CD4-positive, alpha-beta T cell treated with Interleukin-6 at 100 ng/mL for 8 hours (primary cell): ENCODE data around the gene ARHGAP25.
A peak's percentile ranks its signal among the peaks of the same experiment; 100 is the strongest.

Experiments
- DNase-seq: peaks from one replicate; pipeline ENCODE4 v3.0.0-alpha.2; 2020; ENCODE audit warnings: mixed read lengths, low spot score

Gene ARHGAP25

GRCh38 chr2:68717305-68717661 is 17.3 kb upstream of the ARHGAP25 start:
- DNase-seq, result peak; percentile 67

GRCh38 chr2:68719912-68720311 is 14.7 kb upstream of the ARHGAP25 start:
- peak; percentile 60 for DNase-seq

- no peak for DNase-seq
Measured at GRCh38 chr2:68720665-68721064, 13.9 kb upstream of the ARHGAP25 start.

DNA sequence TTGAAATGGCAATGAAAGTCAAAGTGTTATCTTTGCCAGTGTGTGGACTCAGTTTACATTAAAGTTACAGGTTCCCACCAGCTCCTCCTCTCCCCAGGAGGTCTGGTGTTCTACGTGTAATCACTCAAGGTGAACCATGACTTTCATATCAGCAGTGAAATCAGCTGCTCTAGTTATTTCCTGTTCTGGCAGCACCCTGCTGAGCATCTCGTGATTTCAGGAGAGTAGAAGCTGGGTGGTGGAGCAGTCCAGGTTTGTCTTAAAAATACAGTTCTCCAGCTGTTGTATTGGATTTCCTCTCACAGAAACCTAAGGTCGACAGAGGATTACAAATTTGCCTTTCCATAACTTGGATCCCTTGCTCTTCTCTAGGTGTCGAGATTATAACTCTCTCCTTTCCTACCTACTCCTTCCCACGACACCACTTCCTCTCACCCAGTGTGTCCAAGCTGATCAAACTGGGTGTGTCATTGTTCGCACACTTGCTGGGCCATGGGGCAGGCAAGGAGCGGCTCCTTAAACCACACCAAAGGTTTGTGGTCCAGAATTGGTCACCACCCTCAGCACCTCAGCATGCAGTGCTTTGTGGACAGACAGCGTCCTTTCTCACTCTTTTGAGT is 13.0 kb upstream of the ARHGAP25 start:
- DNase-seq, result peak; percentile 74

DNA sequence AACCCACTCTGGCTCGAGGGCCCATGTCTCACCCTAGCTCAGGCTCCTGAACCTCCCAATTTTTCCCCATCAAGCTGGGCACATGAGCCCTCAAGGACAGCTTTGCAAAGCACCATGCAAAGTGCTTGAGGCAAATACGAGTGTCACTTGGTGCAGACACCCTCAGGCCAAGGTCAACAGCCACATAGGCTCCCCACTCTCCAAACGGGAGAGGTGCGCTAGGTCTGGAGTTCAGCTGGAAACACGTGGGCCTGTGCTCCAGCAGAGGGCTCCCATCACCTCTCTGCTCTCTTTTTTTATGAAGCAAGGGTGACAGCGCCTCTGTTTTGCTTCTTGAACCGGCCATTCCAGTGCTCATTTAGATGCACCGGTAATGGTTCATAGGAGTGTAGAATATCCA is 11.9 kb upstream of the ARHGAP25 start:
- no peak for DNase-seq

DNA sequence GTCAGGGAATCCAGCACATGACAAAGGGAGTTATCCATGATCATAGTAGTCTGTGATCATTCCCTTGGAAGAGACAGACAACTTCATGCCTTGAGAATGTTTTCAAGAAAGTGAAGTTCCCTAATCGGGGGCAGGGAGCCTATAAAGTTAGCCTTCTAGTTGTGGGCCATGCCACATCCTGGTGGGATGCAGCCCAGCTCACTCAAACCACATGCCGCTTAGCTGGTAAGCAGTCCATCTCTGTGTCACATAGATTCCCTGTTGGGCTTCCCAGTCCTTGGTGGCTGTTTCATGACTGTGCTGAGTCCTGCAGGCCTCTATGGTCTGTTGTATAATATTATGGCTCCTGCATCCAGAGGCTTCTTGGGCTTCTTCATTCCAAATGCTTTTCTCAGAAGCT is 11.4 kb upstream of the ARHGAP25 start:
- no peak for DNase-seq

DNA sequence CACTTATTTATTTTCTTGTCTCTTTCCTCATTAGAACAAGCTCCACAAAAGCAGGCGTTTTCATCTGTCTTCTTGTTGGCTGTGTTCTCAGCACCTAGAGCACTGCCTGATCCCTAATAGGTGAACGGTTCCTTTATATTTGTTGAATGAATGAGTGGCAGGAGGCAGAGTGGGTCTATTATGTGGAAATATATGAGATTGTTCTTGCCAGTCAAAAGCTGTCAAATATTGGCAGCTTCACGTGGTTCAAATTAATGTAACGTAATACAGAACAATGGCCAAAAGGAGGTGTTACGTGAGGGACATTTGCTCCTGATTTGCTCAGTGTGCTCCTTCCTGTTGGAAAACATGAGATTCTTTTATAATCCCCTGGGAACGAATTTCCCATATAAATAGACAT is 8.5 kb upstream of the ARHGAP25 start:
- DNase-seq, result no peak

GRCh38 chr2:68726608-68727367 is 7.8 kb upstream of the ARHGAP25 start:
- DNase-seq, result peak; percentile 87

- DNase-seq, result no peak
Measured at GRCh38 chr2:68727683-68728375, 6.8 kb upstream of the ARHGAP25 start.

GRCh38 chr2:68730828-68731227 is 3.8 kb upstream of the ARHGAP25 start:
- DNase-seq, result no peak

- DNase-seq, result no peak
Measured at GRCh38 chr2:68732036-68732932, 2.3 kb upstream of the ARHGAP25 start.

DNA sequence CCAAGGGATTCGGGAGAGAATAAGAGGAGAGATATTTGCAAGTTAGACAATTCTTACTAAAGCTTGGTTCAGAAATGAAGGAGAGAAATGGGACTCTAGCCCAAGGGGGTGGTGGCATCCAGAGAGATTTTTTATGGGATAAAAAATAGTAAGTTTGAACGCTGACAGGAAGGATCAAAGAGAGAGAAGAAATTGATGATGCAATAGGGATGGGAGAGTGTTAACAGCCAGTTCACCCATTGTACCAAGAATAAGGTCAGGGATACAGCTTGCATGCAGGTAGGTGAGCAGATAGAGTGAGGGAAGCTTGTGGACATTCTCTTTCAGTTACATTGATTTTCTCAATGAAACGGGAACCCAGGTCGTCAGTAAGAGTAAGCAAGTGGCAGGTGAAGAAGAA is 1.2 kb upstream of the ARHGAP25 start:
- no peak for DNase-seq

GRCh38 chr2:68734176-68734575 is 435 bp upstream of the ARHGAP25 start:
- no peak for DNase-seq

GRCh38 chr2:68736086-68736485 is 1.5 kb downstream of the ARHGAP25 start:
- DNase-seq, result no peak

DNA sequence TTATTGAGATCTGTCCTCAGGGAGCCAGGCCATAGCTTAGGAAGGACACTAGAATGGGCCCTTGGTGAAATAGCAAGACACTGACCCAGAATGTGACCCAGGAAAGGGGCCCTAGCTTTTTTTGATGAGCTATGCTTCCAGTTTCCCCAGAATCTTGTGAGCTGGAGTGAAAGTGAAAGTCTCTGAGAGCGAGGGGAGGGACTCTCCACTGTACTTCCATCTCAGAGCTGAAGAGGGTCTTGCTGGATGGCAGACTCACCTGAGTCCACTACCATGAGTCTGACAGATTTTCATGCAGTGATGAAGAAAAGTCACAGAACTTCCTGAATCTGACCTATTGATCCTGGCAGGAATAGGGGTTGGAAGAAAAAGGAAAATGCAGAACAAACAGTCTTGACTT is 3.1 kb downstream of the ARHGAP25 start:
- peak; percentile 60 for DNase-seq

GRCh38 chr2:68738906-68739594 is 4.4 kb downstream of the ARHGAP25 start:
- DNase-seq, result no peak

DNA sequence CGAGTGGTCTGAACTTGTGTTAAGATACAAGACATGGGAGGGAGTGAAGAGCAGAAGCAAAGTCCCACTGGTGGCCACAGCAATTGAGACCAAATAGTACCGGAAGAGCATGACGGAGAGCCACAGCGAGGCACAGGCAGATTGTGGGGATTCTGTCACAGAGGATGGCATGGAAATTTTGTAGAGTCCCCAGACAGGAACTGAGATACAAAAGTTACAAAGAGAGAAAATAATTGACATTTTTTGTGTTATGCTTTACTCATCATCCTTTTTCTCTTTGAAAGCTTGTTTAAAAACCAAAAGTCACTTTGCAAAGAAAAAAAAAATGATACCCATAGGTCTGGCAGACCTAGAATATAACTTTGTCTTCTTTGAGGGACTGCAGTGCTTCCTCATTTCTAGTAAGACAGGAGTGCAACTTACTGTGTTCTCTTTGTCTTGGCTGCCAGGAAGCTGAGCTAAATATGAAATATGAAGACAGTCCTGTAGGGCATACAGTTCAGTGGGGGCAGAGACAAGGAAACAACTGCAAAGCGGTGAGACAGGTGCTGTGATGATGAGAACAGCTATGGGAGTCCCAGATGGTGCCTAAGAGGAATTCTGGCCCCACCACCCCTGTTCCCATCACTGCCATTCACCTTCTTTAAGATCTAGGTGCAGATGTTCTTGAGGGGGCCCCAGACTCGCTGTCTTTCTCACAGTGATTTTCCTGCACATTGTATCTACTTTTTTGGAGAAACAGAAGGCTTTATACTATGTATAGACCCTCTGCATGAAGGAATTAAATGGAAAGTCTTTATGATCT is 5.2 kb downstream of the ARHGAP25 start:
- peak; percentile 45 for DNase-seq

- DNase-seq, result no peak
Measured at GRCh38 chr2:68740400-68740914, 5.8 kb downstream of the ARHGAP25 start.

DNA sequence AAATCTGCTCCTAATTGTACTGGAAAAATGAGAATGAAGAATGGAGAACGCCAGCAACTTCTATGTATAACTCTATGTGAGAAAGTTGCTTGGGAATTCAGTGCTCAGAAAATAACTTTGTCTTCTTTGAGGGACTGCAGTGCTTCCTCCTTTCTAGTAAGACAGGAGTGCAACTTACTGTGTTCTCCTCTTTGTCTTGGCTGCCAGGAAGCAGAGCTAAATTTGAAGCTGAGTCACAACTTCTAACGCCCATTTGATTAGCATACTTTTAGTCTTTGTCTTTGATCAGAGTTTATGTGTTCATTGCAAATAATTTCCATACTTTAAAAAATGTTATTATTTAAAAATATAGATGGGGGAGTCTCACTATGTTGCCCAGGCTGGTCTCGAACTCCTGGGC is 6.6 kb downstream of the ARHGAP25 start:
- peak; percentile 37 for DNase-seq

- DNase-seq, result no peak
Measured at GRCh38 chr2:68741805-68742306, 7.2 kb downstream of the ARHGAP25 start.
